HFF-Myc (cell line): ENCODE results near the gene NBPF1.
"Not testable (repeated sequence)": the region's sequence is repeated elsewhere in the genome, so short reads cannot be mapped to it uniquely, and the experiment has no call there.

Experiments used
- DNase-seq: peaks from one replicate; pipeline ENCODE4 v3.0.0-alpha.2; 2011; ENCODE audit warnings: low read depth; ENCODE audit errors: extremely low read depth
- H3K4me3 ChIP-seq: replicated peaks from 2 replicates; pipeline ENCODE4 v1.5.1; 2011; ENCODE audit warnings: low read depth, mild to moderate bottlenecking, control low read depth, low read length
- TF ChIP-seq, protein P1 (sequence below): IDR thresholded peaks from 2 replicates; pipeline ENCODE4 v1.5.1; 2012; ENCODE audit warnings: mild to moderate bottlenecking, low read depth, low read length, control low read depth; ENCODE audit errors: missing control alignments

The NBPF1 gene

DNA sequence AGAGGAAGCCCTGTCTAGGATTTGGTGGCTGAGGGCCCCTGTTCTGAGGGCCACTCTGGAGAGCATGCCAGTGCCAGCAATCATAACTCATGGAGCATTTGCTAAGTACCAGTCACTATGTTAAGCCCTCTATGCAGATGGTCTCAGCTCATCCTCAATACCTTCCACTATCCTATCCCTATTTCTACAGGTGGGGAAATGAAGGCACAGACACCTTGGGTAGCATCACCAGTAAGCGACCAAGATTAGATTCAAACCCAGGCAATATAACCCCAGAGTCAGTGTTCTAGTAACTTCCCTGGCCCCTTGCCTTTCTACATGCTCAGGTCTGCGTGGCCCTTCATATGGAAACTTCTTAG lies 7.9 kb upstream of the NBPF1 start:
- no peak for DNase-seq
- TF ChIP-seq, protein P1, sequence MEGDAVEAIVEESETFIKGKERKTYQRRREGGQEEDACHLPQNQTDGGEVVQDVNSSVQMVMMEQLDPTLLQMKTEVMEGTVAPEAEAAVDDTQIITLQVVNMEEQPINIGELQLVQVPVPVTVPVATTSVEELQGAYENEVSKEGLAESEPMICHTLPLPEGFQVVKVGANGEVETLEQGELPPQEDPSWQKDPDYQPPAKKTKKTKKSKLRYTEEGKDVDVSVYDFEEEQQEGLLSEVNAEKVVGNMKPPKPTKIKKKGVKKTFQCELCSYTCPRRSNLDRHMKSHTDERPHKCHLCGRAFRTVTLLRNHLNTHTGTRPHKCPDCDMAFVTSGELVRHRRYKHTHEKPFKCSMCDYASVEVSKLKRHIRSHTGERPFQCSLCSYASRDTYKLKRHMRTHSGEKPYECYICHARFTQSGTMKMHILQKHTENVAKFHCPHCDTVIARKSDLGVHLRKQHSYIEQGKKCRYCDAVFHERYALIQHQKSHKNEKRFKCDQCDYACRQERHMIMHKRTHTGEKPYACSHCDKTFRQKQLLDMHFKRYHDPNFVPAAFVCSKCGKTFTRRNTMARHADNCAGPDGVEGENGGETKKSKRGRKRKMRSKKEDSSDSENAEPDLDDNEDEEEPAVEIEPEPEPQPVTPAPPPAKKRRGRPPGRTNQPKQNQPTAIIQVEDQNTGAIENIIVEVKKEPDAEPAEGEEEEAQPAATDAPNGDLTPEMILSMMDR, result no peak
- no peak overlapping the region for H3K4me3 ChIP-seq

DNA sequence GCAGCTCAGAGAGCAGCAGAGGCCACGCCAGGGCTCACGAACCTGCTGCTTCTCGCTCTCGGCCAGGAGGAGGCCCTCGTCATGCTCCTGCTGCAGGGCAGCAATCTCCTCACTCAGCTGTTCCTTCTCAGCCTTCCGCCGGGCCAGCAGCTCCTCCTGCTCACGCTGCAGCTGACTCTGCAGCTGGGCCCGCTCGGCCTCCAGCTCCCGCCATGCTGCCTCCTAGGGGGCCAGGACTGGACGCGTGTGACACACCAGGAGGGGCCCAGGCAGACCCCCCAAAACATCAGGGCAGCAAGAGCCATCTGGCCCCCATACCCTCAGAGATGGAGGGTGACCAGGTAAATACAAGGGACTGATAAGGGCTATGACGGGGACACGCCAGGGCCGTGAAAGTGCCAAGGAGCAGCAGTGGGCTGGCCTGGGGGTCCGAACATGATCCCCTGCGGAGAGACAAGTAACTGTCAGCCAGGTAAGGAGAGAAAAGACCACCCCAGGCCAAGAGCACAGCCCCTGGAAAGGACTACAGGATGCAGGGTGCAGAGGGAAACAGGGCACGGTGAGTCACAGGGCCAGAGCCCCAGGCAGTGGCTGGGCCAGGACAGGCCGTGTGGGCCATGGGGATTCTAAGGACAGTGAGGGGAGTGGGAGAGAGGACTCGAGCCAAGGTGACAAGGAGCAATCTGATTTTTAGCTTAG lies 6.6 kb upstream of the NBPF1 start:
- not testable (repeated sequence) for DNase-seq, H3K4me3 ChIP-seq

DNA sequence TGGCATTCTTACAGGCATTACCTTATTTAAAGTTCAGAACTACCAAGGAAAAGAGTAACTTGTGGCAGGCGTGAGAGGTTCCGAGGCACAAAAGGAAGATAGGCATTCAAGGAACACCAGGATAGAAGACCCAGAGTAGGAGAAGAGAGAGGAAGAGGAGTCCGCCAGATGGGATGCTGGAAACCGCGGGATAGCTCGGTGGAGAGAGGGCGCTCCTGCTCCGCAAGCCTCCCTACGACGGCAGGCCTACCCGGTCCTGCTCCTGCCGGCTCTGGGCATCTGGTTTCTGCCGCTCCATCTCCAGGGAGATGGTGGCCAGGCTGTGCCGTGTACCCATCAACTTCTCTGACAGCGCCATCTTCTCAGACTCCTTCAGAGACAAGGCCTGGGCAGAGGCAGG lies 5.4 kb upstream of the NBPF1 start:
- no peak overlapping the region for H3K4me3 ChIP-seq
- TF ChIP-seq, protein P1, result no peak
- no peak for DNase-seq

DNA sequence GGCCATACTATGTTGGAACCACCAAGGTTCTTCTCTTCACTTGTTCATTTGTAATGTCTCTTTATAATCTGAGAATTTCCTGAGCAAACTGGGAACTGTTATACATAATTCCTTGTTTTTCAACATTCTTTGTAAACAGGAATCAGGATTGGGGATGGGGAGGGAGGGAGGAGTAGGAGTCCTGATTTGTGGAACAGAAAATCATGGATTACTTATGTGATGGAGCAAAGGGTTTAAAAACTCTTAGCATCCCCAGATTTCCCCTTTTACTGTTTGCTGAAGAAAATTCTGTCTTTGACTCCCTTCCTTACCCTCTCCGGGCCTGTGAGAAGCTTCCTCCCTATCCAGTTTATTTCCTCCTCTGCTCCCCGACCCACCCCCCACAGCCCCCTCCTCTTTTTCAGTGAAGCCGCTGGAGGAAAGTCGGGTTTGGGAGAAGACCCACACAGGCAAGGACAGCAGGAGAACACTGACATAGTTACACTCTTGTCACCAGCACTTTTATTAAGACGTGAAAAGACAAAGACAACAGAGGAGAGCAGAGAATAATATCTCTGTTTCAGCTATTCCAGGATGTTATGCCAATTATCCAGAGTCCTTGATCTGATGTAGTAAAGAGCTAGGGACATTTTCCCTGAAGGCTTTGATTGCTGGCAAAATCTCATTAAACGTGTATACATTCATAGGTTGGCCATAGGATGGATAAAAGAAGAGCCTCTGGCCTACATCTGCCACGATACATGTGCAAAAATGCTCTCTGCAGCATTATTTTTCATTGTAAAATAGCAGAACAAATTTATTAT lies 4.6 kb upstream of the NBPF1 start:
- no peak for DNase-seq
- TF ChIP-seq, protein P1, result no peak
- H3K4me3 ChIP-seq, result no peak overlapping the region

DNA sequence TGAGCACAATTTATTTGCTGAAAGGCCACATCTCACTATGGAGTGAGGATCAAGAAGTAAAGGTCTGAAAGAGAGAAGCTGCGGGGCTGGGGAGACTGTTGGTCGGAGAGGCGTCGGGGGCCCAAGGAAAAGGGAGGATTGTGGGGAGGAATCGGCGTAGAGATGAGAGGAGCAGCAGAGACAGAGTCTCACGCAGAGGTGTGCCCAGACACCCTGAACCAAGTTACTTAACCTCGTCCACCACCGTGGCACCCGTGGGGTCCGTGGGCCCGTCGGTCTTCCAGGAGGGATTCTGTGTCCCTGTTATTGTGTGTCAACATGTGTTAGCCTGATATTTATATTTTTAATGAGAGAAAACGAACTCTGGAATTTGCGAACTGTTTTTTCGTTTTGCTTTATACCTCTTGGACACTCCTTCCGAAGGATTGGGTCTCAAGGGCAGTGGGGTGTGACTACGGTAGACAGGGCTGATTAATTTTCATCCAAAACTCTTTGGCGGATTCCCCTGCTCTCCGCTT lies 3.8 kb upstream of the NBPF1 start:
- TF ChIP-seq, protein P1, result no peak
- DNase-seq, result no peak
- H3K4me3 ChIP-seq, result no peak overlapping the region

DNA sequence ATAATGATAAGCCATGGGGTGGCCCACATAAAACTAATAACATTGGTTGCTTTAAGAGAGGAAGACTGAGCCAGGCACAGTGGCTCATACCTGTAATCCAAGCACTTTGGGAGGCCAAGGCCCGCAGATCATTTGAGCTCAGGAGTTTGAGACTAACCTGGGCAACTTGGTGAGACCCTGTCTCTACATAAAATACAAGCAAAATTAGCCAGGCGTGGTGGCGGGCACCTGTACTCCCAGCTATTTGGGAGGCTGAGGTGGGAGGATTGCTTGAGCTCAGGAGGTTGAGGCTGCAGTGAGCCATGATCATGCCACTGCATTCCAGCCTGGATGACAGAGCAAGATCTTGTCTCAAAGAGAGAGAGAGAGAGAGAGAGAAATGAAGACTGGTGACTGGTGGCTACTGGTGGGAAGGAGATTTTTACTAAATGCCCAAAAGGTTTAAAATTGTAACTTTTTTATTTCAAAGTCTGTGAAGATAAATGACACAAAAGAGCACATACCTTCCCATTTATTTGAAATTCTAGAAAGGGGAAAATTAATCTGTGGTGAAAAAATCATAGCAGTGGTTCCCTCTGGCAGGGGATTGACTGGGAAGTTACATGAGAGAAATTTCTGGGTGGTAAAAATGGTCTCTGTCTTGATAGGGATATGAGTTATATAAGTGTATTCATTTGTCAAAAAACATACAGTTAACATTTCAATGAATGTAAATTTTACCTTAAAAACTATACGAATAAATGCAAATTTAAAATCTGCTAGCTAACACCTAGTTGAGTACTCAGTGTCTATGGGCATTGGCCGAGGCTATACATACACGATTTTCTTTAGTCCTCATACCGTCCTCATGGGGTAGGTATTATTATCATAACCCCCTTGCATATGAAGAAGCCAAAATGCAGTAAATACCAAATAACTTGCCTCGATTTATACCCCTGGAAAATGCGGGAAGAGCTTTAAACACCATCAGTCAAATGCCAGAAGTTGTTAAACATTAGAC lies 2.2 kb upstream of the NBPF1 start:
- TF ChIP-seq, protein P1, result no peak

More for the DNA sequence above, 2.2 kb upstream of the NBPF1 start:
- no peak overlapping the region for H3K4me3 ChIP-seq
- no peak for DNase-seq
